ENCODE data around the gene COL24A1.

The COL24A1 gene

DNA sequence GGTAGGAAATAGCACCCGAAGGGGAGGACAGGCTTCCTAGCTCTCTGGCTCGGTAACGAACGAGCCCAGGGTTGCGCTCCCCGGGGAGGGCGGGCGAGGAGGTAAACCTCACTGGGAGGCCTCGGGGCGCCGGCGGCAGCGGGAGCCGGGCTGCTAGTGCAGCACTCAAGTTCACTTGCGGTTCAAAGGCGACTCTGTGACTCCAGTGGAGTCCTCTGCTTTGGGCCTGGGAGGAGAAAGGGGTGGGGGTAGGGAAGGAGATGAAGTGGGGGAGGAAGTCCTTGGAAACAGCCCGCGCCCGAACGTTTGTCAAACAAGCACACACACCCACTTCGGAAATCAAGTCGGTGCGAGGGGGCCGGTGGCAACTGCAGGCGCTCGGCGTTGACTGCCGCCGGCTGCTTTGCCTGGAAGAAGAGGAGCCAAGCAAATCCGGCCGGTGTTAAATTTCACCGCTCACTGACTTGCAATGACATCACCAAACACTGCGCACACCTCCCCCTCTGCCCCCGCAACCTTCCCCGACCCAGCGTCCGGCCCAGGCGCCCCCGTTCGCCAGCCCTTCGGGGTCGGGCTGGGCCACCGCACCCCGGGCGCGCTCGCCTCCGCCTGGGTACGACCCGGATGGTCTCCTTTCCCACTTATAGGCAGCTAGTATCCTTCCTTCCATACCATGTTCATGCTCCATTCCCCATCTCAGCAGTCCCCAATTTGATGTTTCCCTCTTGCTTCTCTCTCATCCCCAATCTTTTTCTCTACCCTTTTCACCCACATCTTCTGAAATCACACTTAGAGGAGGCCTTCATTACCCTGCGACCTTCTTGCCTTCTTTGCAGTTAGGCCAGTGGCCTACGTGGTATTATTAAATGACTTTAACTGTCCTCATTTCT, at the start of gene COL24A1:
Gene COL24A1 (minus strand): TSS at position 207 of the 890 bp plus-strand sequence. CDS start 376 bp downstream, outside the sequence.
- no peak for DNase-seq (ENCODE audit: low spot score)

DNA sequence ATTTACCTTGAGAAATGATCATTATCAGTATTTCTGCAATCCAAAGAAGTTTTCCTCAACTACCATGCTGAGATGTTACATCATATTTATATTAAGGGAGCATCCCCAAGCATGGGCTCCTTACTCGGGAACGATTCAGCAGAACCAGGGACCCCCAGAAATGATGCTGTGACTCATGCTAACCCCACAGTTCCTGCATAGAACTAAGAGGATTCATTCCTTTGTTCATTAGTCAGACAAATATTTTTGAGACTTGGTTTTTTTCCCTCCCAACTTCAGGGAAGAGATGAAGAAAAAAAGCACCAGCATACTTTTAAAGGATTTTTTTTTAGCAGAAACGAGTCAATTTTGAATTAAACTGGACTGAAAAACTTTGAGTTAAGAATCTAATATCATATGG, 49.2 kb upstream of the COL24A1 start:
- no peak for DNase-seq (ENCODE audit: low spot score)

DNA sequence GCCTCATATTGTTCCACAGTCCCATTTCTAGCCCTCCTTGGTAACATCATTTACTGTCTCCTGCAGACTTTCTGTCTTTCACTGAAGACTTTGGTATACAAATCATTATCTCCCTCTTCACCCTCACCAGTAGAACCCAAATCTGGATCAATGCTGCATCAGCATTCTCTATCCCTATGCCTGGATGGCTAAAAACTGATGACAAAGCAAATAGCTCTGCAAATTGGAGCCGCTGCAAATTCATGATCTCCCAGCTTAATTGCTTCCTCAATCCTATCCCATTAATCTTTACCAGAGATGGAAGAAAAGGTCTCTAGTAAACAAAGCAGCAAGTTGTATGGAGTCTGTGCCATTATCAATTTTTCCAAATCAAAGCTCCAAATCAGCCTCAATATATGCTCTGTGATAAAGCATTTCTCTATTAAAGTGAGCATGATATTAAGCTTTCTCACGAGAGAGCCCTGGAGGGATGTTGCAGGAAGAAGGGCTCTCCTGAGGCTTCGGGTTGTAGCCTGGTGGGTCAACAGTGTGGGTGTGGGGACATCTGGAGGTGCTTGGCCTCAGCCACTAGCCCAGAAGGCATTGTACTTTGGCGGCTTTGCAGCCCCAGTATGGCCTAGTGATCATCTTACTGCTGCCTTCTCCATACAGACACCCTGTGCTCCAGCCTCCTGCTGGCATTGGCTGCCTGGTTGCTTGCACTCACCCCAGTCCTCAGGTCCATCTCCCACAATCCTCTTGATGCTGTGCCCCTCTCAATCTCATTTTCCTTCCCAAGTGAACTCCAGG, 46.2 kb upstream of the COL24A1 start:
- DNase-seq (ENCODE audit: low spot score), result no peak

- no peak for DNase-seq (ENCODE audit: low spot score)
Measured at GRCh38 chr1:86201311-86201710, 44.7 kb upstream of the COL24A1 start.

DNA sequence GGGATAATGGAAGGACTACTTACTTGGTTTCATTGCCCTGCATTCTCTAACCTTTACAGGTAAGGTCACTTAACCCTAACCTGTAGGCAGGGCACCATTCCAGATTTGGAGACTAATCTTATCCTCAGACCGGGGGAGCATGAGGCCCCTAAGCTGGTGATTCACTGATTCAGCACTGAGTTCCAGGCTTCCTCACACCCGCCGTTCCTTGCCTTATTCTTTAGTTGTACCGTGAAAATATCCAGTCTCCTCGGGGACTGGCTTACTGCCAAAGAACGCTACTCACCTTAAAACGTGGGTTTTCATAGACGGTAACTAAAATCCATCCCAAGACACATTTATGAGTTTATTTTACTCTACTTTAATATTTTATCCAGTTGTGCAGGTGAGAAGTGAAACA, 44.3 kb upstream of the COL24A1 start:
- DNase-seq (ENCODE audit: low spot score), result no peak

DNA sequence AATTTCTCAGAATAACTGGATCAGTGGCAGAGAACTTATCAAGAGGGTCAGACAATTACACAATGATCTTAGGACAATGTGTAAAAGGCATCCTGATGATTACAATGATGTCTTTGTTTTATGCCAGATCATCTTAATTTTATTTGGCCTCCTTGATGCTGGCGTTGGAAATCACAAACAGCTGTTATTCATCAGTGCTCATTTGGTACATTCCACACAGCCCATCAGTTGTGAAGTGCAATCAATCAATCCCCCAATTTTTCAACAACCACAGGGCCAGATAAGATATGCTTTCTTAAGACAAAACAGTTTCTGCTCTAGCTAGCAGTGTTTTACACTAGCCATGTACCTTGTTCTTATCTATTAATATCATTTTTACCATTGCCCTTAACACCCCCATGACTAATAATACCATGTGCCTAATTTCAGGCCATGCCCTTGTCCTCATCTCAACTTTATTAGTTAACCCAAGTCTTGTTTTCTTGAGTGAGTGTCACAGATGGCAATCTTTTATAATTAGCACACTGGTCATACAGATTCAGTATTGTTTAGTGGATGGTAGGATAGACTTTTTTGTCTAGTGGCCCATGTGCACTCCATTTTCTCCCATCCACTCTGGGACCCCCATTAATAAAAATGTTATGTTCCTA, 40.8 kb upstream of the COL24A1 start:
- no peak for DNase-seq (ENCODE audit: low spot score)

- DNase-seq (ENCODE audit: low spot score), result no peak
Measured at GRCh38 chr1:86195281-86195680, 38.7 kb upstream of the COL24A1 start.

GRCh38 chr1:86194491-86195034, 38.0 kb upstream of the COL24A1 start:
- no peak for DNase-seq (ENCODE audit: low spot score)

DNA sequence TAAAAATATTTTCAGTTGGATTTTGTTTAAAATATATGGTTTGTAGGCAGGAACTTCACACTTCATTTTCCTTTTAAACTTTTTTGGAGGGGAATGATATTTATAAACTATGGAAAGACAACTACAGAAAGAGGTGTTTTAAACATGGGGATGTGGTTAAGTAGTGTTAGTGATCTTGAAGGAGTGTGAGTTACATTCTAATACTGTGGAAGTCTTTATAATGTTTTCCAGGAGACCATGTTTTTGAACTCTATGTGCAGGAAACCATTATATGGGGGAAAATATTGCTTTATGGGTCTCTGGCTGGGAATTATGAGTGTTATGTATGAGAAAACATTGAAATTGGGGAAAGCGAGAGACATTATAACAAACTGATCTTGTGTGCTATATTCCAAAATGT, 35.8 kb upstream of the COL24A1 start:
- no peak for DNase-seq (ENCODE audit: low spot score)

DNA sequence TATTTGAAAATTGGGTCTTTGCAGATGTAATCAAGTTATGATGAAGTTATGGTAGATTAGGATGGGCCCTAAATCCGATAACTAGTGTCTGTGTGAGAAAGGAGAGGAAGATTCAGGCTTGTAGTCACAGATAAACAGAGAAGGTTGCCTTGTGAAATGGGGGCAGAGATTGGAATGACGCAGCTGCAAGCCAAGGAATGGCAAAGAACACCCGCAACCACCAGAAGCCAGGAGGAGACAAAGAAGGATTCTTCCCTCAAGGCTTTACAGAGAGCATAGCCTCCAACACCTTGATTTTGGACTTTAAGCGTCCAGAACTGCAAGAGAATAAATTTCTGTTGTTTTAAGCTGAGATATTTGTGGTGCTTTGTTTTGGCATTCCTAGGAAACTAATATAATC, 35.4 kb upstream of the COL24A1 start:
- no peak for DNase-seq (ENCODE audit: low spot score)

DNA sequence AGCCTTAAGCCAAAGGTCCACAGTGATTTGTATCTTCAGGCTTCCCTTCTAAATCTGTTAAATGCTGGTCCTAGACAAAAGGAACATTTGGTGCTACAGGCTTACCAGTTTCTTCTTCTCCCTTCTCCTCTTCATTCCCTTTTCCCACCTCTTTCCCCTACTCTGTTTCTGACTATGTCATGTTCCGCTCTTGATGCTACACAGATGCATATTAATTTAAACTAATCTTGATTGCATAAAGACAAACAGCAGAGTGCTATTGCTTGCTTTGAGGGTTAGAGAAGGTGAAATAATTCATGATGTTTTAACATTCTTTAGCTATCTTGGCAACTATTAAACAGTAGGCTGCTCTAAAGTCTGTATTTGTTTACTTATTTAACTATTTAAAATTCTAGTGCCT, 34.3 kb upstream of the COL24A1 start:
- DNase-seq (ENCODE audit: low spot score), result no peak

DNA sequence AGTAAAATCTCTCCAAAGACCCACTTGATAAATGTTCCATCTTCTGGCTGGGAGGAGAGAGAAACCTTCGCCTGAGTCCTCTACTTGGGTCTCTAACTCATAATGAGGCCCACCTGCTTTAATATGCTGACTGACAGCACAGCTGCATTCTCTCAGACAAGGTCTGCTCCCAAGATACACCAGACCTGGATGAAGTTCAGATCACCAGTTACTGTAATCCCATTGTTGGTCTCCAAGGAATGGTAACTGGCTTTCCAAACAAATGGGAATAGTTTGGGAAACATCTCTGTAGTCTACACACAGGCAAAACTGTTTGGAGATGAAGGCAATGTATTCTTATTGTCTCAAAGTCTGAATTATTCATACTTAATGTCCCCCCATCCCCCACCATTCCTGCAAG, 27.9 kb upstream of the COL24A1 start:
- no peak for DNase-seq (ENCODE audit: low spot score)

- no peak for DNase-seq (ENCODE audit: low spot score)
Measured at GRCh38 chr1:86183810-86184209, 27.2 kb upstream of the COL24A1 start.

GRCh38 chr1:86176226-86176625, 19.7 kb upstream of the COL24A1 start:
- DNase-seq (ENCODE audit: low spot score), result no peak

DNA sequence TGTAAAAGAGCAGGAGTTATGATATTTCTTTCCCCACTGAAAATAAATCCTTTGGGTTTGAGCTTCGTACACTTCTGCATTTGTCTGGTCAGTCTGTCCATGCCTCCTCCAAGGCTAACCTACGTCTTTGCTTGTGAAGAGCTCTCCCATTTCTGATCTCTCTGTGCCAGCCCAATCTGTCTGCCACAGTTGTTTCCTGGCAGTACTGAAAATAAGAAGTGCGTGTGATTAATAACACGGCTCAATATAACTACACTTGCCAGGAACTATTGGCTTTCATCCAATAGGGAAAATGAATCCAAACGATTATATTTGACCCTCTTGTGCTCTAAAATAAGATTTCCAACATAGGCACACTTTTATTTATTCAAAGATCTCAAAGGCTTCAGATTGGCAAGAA, 19.2 kb upstream of the COL24A1 start:
- no peak for DNase-seq (ENCODE audit: low spot score)

DNA sequence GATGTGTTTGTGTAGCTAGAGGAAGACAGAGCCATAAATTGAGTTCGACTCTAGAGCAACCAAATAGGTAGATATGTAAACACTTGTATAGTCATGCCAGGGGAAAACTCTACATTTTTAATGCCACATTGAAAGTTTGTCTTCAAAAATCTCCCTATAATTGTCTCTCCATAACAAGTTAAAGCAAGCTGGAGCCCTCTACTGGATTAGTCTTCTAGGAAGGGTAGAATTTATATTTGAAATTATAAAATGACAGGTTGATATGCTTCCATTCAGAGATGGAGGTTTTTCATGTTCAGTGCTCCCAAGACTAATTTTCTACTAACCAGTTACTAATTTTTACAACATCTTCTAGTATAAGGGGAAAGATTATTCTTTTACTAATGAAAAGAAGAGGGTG, 13.1 kb upstream of the COL24A1 start:
- no peak for DNase-seq (ENCODE audit: low spot score)

DNA sequence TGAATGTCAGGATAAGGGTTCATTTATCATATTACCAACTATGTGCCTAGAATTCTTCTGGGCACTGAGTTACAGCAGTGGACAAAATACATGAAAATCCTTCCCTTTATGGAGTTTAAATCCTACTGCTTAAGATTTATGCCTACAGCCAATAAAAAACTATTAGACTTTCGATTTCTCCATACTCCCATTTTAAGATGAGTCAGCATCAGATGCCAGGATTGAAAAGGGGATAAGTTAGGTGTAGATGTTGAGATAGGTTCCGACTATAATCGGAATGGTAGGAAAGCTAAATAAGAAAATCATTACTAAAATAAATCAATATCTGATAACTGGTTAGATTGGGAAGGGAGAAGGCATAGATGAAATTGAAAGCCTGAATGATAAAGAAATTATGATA, 3.2 kb upstream of the COL24A1 start:
- no peak for DNase-seq (ENCODE audit: low spot score)

- no peak for DNase-seq (ENCODE audit: low spot score)
Measured at GRCh38 chr1:86155807-86156565, 586 bp downstream of the COL24A1 start.

DNA sequence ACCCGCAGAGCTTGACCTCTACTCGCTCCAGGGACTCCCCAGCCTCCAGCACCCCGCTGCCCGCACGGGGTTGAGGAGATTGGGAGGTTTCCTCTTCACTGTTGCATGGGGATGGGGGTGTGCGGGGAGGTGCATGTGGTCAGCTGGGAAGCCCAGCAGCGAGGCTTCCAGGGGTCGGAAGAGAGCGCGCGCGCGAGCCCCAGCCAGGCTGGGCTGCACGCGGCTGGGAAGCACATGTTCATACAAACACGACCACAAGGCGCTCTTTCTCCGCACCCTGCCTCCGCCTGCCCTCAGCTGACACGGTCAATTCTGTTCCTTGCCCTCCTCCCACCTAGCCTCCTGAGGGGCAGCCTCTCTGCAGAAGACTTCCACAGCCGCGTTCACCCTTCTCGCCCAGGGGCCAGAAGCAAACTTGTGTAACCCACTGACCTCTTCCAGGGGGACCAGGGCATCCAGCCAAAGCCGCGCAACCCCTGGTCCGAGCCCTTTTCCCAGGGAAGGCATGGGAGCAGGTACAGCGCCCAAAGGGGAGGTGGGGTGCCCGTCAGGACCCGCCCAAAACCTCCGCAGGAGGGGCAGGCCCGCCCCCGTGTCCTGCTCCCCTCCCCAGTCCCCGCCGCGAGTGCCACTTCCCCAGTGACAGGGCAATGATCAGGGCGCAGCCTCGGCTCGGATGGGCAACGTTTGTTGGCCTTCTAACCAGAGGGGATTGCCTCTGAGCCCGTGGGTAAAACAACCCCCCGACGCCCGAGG, 1.3 kb downstream of the COL24A1 start:
- DNase-seq (ENCODE audit: low spot score), result no peak

GRCh38 chr1:86154571-86155050, 2.0 kb downstream of the COL24A1 start:
- DNase-seq (ENCODE audit: low spot score), result no peak

DNA sequence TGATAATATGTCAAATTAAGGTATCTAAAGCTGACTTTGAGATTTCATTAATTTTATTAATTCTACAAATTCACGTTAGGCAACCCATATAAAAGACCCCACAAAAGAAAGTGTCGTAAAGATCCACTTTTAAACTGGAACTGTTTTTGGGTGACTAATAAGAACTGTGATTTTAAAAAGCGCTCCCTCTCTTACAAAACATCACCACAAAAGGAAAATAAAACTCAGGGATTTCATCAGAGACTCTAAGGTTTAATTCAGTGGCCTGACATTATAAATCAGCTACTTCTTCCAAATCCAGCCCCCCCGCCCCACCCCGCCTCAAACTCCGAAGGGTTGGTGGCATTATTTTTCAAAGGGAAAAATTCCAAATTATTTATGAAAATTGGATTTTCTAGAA, 2.7 kb downstream of the COL24A1 start:
- DNase-seq (ENCODE audit: low spot score), result no peak
